A549 (cell line): ENCODE results near the gene CACNA1D.

Experiments used
- FOSB ChIP-seq: fragments of 250-450 bp; sonication (Bioruptor Pico); IDR thresholded peaks from 2 replicates; pipeline ENCODE4 v1.5.0; 2020; ENCODE audit warnings: mild to moderate bottlenecking, moderate library complexity
- RCOR1 ChIP-seq: fragments of 150-350 bp; IDR thresholded peaks from 2 replicates; pipeline ENCODE4 v1.6.1; 2014; ENCODE audit warnings: antibody characterized with exemption, low read length, low read depth
- TF ChIP-seq, protein P1 (sequence below): fragments of >200 bp; sonication (Bioruptor Twin); formaldehyde crosslinking; IDR thresholded peaks from 3 replicates; pipeline ENCODE4 v1.5.1; 2016

DNA sequence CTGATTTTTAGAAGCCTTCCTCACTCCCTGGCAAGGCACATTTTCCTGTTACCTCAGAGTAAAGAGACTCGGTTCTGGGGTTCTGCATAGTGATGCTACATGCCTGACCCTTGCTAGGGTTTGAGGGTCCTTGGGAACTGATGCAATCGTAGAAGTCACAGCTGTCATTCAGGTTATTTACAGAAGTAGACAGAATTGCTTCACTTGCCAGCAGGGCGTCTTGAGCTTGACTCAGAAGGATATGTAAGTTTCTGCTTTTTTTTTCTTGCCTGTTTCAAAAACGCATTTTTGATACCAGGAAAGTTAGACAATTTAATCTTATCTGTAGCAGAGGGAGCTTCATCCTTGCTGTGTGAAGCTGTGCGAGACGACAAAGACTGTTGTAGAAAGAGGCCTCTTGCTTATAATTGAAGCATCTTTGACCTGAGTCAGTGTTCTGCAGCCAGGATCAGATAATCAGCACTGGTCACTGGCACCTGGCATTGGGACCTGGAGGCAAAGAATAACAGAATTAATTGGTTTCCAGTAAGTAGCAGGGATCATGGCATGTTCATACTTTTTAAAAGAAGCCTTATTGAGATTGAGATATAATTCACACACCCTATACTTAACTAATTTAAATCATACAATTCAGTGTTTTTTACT, 24.8 kb downstream of the CACNA1D start:
- TF ChIP-seq, protein P1, sequence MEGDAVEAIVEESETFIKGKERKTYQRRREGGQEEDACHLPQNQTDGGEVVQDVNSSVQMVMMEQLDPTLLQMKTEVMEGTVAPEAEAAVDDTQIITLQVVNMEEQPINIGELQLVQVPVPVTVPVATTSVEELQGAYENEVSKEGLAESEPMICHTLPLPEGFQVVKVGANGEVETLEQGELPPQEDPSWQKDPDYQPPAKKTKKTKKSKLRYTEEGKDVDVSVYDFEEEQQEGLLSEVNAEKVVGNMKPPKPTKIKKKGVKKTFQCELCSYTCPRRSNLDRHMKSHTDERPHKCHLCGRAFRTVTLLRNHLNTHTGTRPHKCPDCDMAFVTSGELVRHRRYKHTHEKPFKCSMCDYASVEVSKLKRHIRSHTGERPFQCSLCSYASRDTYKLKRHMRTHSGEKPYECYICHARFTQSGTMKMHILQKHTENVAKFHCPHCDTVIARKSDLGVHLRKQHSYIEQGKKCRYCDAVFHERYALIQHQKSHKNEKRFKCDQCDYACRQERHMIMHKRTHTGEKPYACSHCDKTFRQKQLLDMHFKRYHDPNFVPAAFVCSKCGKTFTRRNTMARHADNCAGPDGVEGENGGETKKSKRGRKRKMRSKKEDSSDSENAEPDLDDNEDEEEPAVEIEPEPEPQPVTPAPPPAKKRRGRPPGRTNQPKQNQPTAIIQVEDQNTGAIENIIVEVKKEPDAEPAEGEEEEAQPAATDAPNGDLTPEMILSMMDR = no peak
- TF ChIP-seq FOSB (no peak), RCOR1 (no peak)
